Large intestine (tissue), 3 donors: ENCODE results near the gene SLC6A4. TPM values are rescaled to one million over a fixed set of nuclear protein-coding genes. Genes with fewer than 3 reads are reported as not detected.
"Not testable (repeated sequence)": the region's sequence is repeated elsewhere in the genome, so short reads cannot be mapped to it uniquely, and the experiment has no call there.

Source experiments
- DNase-seq, 2 donors: peaks; one replicate each; pipeline versions ENCODE4 v3.0.0 to v3.0.0-alpha.2; 2013
- H3K27ac ChIP-seq: one replicate; pipeline ENCODE4 v1.5.1; 2013; ENCODE audit warnings: low read length
- H3K27me3 ChIP-seq: 2 replicates; pipeline ENCODE4 v1.6.1; 2013; ENCODE audit warnings: low read length; ENCODE audit not compliant: control insufficient read depth, insufficient read depth
- H3K36me3 ChIP-seq: 2 replicates; pipeline ENCODE4 v1.6.1; 2013; ENCODE audit warnings: low read length; ENCODE audit not compliant: control insufficient read depth, insufficient read depth
- H3K4me1 ChIP-seq: one replicate; pipeline ENCODE4 v1.6.1; 2013; ENCODE audit warnings: low read length; ENCODE audit not compliant: control insufficient read depth, insufficient read depth
- H3K4me3 ChIP-seq: one replicate; pipeline ENCODE4 v1.5.1; 2013; ENCODE audit warnings: low read length
- H3K9me3 ChIP-seq: one replicate; pipeline ENCODE4 v1.6.1; 2013; ENCODE audit warnings: mild to moderate bottlenecking, low read depth, low read length, moderate library complexity; ENCODE audit not compliant: control insufficient read depth
- WGBS: methylation state at CpG from one replicate; pipeline ENCODE4 v1.1.5; 2013; ENCODE audit warnings: low lambda C conversion rate; ENCODE audit not compliant: insufficient coverage; 5-methylcytosine and 5-hydroxymethylcytosine counted together
- polyA plus RNA-seq: library from polyadenylated mRNA; unstranded; fragments of 120-200 nt; gene quantifications from one replicate; pipeline ENCODE4 v1.2.1, GENCODE V29; 2013

Gene SLC6A4
- polyA plus RNA-seq, 1 donor = 30.1 TPM

GRCh38 chr17:30210366-30210765 is 25.1 kb downstream of the SLC6A4 start:
- Histone ChIP-seq H3K4me1 (no peaks in the 10 kb centered on the region), H3K4me3 (no peak overlapping the region), H3K27me3 (no peaks in the 10 kb centered on the region), H3K36me3 (peaks cover 10% of the 10 kb centered on the region), H3K9me3 (no peaks in the 10 kb centered on the region), H3K27ac (no peak overlapping the region)
- no CpG with 5 or more reads among the region's 11 CpGs for WGBS
- no peak for DNase-seq

GRCh38 chr17:30209930-30210329 is 25.6 kb downstream of the SLC6A4 start:
- Histone ChIP-seq H3K4me3 (no peak overlapping the region), H3K9me3 (no peaks in the 10 kb centered on the region), H3K4me1 (no peaks in the 10 kb centered on the region), H3K27me3 (no peaks in the 10 kb centered on the region), H3K27ac (no peak overlapping the region), H3K36me3 (peaks cover 11% of the 10 kb centered on the region)
- DNase-seq = no peak
- 100% methylated on average over 1 of the region's 7 CpGs for WGBS

- 100% methylated on average over 1 of the region's 3 CpGs for WGBS
- no peak for DNase-seq
- no peaks in the 10 kb centered on the region for H3K27me3 ChIP-seq
- no peak overlapping the region for H3K27ac ChIP-seq
- no peaks in the 10 kb centered on the region for H3K9me3 ChIP-seq
- H3K36me3 ChIP-seq = peaks cover 11% of the 10 kb centered on the region
- no peak overlapping the region for H3K4me3 ChIP-seq
- H3K4me1 ChIP-seq = no peaks in the 10 kb centered on the region
Measured at GRCh38 chr17:30208214-30208613, 27.3 kb downstream of the SLC6A4 start.

GRCh38 chr17:30207655-30208054 is 27.8 kb downstream of the SLC6A4 start:
- H3K4me1 ChIP-seq = no peaks in the 10 kb centered on the region
- no peaks in the 10 kb centered on the region for H3K9me3 ChIP-seq
- no peak overlapping the region for H3K27ac ChIP-seq
- DNase-seq = no peak
- no peak overlapping the region for H3K4me3 ChIP-seq
- no CpG with 5 or more reads among the region's 9 CpGs for WGBS
- H3K27me3 ChIP-seq = no peaks in the 10 kb centered on the region
- peaks cover 10% of the 10 kb centered on the region for H3K36me3 ChIP-seq

- no peak overlapping the region for H3K27ac ChIP-seq
- no peak overlapping the region for H3K4me3 ChIP-seq
- WGBS = no CpG with 5 or more reads among the region's 6 CpGs
Measured at GRCh38 chr17:30203471-30203981, 32.0 kb downstream of the SLC6A4 start.

GRCh38 chr17:30200656-30201055 is 34.8 kb downstream of the SLC6A4 start:
- H3K36me3 ChIP-seq = peaks cover 10% of the 10 kb centered on the region
- no CpG with 5 or more reads among the region's 9 CpGs for WGBS
- DNase-seq, H3K27me3 ChIP-seq, H3K4me1 ChIP-seq, H3K4me3 ChIP-seq, H3K9me3 ChIP-seq, H3K27ac ChIP-seq: not testable (repeated sequence)

More at GRCh38 chr17:30203471-30203981, 32.0 kb downstream of the SLC6A4 start:
- Histone ChIP-seq H3K27me3 (no peaks in the 10 kb centered on the region), H3K9me3 (no peaks in the 10 kb centered on the region), H3K36me3 (peaks cover 8% of the 10 kb centered on the region), H3K4me1 (no peaks in the 10 kb centered on the region)
- no peak for DNase-seq

- no CpG with 5 or more reads among the region's 10 CpGs for WGBS
Measured at GRCh38 chr17:30200106-30200505, 35.4 kb downstream of the SLC6A4 start.

GRCh38 chr17:30199600-30199999 is 35.9 kb downstream of the SLC6A4 start:
- Histone ChIP-seq H3K27me3 (no peaks in the 10 kb centered on the region), H3K36me3 (peaks cover 7% of the 10 kb centered on the region), H3K4me3 (no peak overlapping the region), H3K4me1 (no peaks in the 10 kb centered on the region), H3K9me3 (no peaks in the 10 kb centered on the region), H3K27ac (no peak overlapping the region)
- no peak for DNase-seq
- no CpG with 5 or more reads among the region's 5 CpGs for WGBS

More at GRCh38 chr17:30200106-30200505, 35.4 kb downstream of the SLC6A4 start:
- H3K27ac ChIP-seq = no peak overlapping the region
- no peaks in the 10 kb centered on the region for H3K4me1 ChIP-seq
- H3K27me3 ChIP-seq = no peaks in the 10 kb centered on the region
- peaks cover 7% of the 10 kb centered on the region for H3K36me3 ChIP-seq
- no peak overlapping the region for H3K4me3 ChIP-seq
- DNase-seq = no peak
- H3K9me3 ChIP-seq = no peaks in the 10 kb centered on the region

GRCh38 chr17:30197416-30197815 is 38.1 kb downstream of the SLC6A4 start:
- H3K27ac ChIP-seq = no peak overlapping the region
- H3K36me3 ChIP-seq = peaks cover 7% of the 10 kb centered on the region
- no peak overlapping the region for H3K4me3 ChIP-seq
- no peak for DNase-seq
- H3K4me1 ChIP-seq = no peaks in the 10 kb centered on the region
- no peaks in the 10 kb centered on the region for H3K9me3 ChIP-seq
- H3K27me3 ChIP-seq = no peaks in the 10 kb centered on the region
- 90% methylated on average over 2 of the region's 4 CpGs for WGBS

GRCh38 chr17:30196504-30196903 is 39.0 kb downstream of the SLC6A4 start:
- DNase-seq = no peak
- no peak overlapping the region for H3K27ac ChIP-seq
- WGBS = 100% methylated on average over 1 of the region's 3 CpGs
- H3K4me1 ChIP-seq = no peaks in the 10 kb centered on the region
- H3K9me3 ChIP-seq = no peaks in the 10 kb centered on the region
- H3K27me3 ChIP-seq = no peaks in the 10 kb centered on the region
- peaks cover 7% of the 10 kb centered on the region for H3K36me3 ChIP-seq
- no peak overlapping the region for H3K4me3 ChIP-seq

GRCh38 chr17:30191072-30191471 is 44.4 kb downstream of the SLC6A4 start:
- DNase-seq = no peak
- Histone ChIP-seq H3K4me3 (no peak overlapping the region), H3K36me3 (peaks cover 3% of the 10 kb centered on the region), H3K9me3 (no peaks in the 10 kb centered on the region), H3K4me1 (no peaks in the 10 kb centered on the region), H3K27ac (no peak overlapping the region), H3K27me3 (no peaks in the 10 kb centered on the region)
- no CpG with 5 or more reads among the region's 2 CpGs for WGBS
